IPS-11a (cell line): ENCODE data around the gene RMDN2.
"Not testable (repeated sequence)": the region's sequence is repeated elsewhere in the genome, so short reads cannot be mapped to it uniquely, and the experiment has no call there.

Experiments used
- H3K4me3 ChIP-seq: one replicate; pipeline ENCODE4 v1.5.1; 2013; ENCODE audit warnings: low read depth, low read length, control low read depth

Gene RMDN2

GRCh38 chr2:37987098-37987775 is 62.1 kb downstream of the RMDN2 start:
- no peak overlapping the region for H3K4me3 ChIP-seq

GRCh38 chr2:37992601-37993000 is 67.5 kb downstream of the RMDN2 start:
- H3K4me3 ChIP-seq = no peak overlapping the region

GRCh38 chr2:37993143-37993542 is 68.1 kb downstream of the RMDN2 start:
- no peak overlapping the region for H3K4me3 ChIP-seq

- H3K4me3 ChIP-seq = no peak overlapping the region
These were observed 72.5 kb downstream of the RMDN2 start for GRCh38 chr2:37997629-37998028.

GRCh38 chr2:38000485-38001222 is 75.6 kb downstream of the RMDN2 start:
- no peak overlapping the region for H3K4me3 ChIP-seq

- H3K4me3 ChIP-seq = not testable (repeated sequence)
These were observed 85.1 kb downstream of the RMDN2 start for GRCh38 chr2:38010187-38010586.

GRCh38 chr2:38010995-38011394 is 85.9 kb downstream of the RMDN2 start:
- no peak overlapping the region for H3K4me3 ChIP-seq

GRCh38 chr2:38013158-38013752 is 88.2 kb downstream of the RMDN2 start:
- no peak overlapping the region for H3K4me3 ChIP-seq

GRCh38 chr2:38016219-38016618 is 91.1 kb downstream of the RMDN2 start:
- no peak overlapping the region for H3K4me3 ChIP-seq

GRCh38 chr2:38017836-38018235 is 92.7 kb downstream of the RMDN2 start:
- no peak overlapping the region for H3K4me3 ChIP-seq

GRCh38 chr2:38020359-38021069 is 95.4 kb downstream of the RMDN2 start:
- H3K4me3 ChIP-seq = not testable (repeated sequence)

GRCh38 chr2:38021589-38021988 is 96.5 kb downstream of the RMDN2 start:
- no peak overlapping the region for H3K4me3 ChIP-seq

GRCh38 chr2:38026846-38027245 is 101.8 kb downstream of the RMDN2 start:
- H3K4me3 ChIP-seq = no peak overlapping the region

- H3K4me3 ChIP-seq = no peak overlapping the region
These were observed 103.7 kb downstream of the RMDN2 start for GRCh38 chr2:38028829-38029228.

GRCh38 chr2:38029512-38029911 is 104.4 kb downstream of the RMDN2 start:
- H3K4me3 ChIP-seq = no peak overlapping the region

- no peak overlapping the region for H3K4me3 ChIP-seq
These were observed 105.7 kb downstream of the RMDN2 start for GRCh38 chr2:38030635-38031355.

- no peak overlapping the region for H3K4me3 ChIP-seq
These were observed 107.9 kb downstream of the RMDN2 start for GRCh38 chr2:38032946-38033345.

- H3K4me3 ChIP-seq = no peak overlapping the region
These were observed 108.6 kb downstream of the RMDN2 start for GRCh38 chr2:38033646-38034045.

GRCh38 chr2:38035968-38036367 is 110.9 kb downstream of the RMDN2 start:
- no peak overlapping the region for H3K4me3 ChIP-seq

GRCh38 chr2:38037325-38037724 is 112.2 kb downstream of the RMDN2 start:
- H3K4me3 ChIP-seq = no peak overlapping the region
